ENCODE data around the gene RGP1. TPM values are rescaled to one million over a fixed set of nuclear protein-coding genes. Genes with fewer than 3 reads are reported as not detected.

RGP1 gene
- total and polyA plus RNA-seq, 9 of the 15 experiments (the other 6 are each of a cell fraction or from before 2014, with no cell fraction given): 0.42 to 13.8 (median 6.7) TPM

GRCh38 chr9:35741740-35742139 is 7.3 kb upstream of the RGP1 start:
- no peak for DNase-seq (ENCODE audit: extremely low read depth in 1 of 4, low spot score in 3 of 4)
- Histone ChIP-seq H3K4me2 (ENCODE audit: insufficient read depth, low read length) (no peak overlapping the region), H3K9ac (ENCODE audit: insufficient read depth in 1 of 2, low read depth in 2 of 2, low read length in 2 of 2) (no peak overlapping the region; a peak in 1 of 4 replicates), H3K9me3 (replicated peaks; ENCODE audit: control insufficient read depth, insufficient read depth, low read depth, low read length) (no peaks in the 10 kb centered on the region), H4K20me1 (replicated peaks; ENCODE audit: control insufficient read depth, insufficient read depth, low read length) (no peaks in the 10 kb centered on the region), H3K27ac (ENCODE audit: extremely low read depth, low read depth, low read length) (no peak overlapping the region), H3K79me2 (ENCODE audit: control insufficient read depth, insufficient read depth, low read length) (peaks cover 37% of the 10 kb centered on the region), H3K27me3 (ENCODE audit: control insufficient read depth in 2 of 2, insufficient read depth in 2 of 2, low read length in 2 of 2) (no peaks in the 10 kb centered on the region), H3K4me3 (no peak overlapping the region), H3K36me3 (ENCODE audit: control insufficient read depth, insufficient read depth, low read length) (peaks cover 88% of the 10 kb centered on the region), H2AFZ (ENCODE audit: low read depth, low read length) (no peak overlapping the region), H3K4me1 (replicated peaks in 1 of 2; ENCODE audit: control insufficient read depth in 2 of 2, insufficient read depth in 2 of 2, low read length in 2 of 2) (peaks cover 0 to 5% of the 10 kb centered on the region in 2 experiments; a peak in 3 of 5 replicates), H3K9me1 (ENCODE audit: control insufficient read depth, insufficient read depth, low read length) (no peaks in the 10 kb centered on the region)
- ATAC-seq: no peak
- 91% methylated on average over 7 of the region's 7 CpGs for WGBS (ENCODE audit: insufficient coverage, low coverage, missing lambda C conversion rate)
- ChIA-PET CTCF (ENCODE audit: low intra/inter-chr PET ratio) (no interaction called here), POLR2A (interaction anchor here (0.6 to 4.8 kb wide), 5 partner anchors 9 to 48 kb away, joined by 3 to 21 read pairs (median 4); partner anchors contain the start of genes CREB3, MSMP and TLN1)
- no TSS peak for BruUV-seq (replicated peaks)
- TF ChIP-seq ZNF561 (CRISPR knock-in tag; conservative IDR thresholded peaks at IDR 0.05): no peak
- TF ChIP-seq FOSL1 (tag; conservative IDR thresholded peaks at IDR 0.05): no peak
- no peak for FAIRE-seq
- intact Hi-C loops (cut with micrococcal nuclease) (no loop called here), in situ Hi-C loops (cut with MboI) (no loop called here)

DNA sequence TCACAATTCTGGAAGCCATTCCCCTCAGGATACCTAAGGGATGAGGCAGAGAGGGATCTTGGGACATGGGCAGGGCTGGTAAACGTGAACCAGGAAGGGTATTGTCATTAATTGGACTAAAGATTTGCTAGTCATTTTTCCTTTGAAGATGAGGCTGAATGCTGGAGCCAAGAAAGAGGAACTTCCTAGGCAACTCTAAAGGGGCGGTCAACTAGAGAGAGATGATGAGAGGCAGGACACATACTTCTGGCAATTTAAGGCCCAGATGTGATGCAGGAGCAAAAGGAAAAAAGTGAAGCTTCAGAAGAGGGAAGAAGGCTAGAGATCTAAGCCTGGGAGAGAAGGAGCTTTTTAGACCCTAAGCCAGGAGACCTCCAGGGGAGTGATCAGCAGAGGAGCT is 5.6 kb upstream of the RGP1 start:
- H3K27ac ChIP-seq (ENCODE audit: extremely low read depth, low read depth, low read length): no peak overlapping the region
- peaks cover 54% of the 10 kb centered on the region for H3K79me2 ChIP-seq (ENCODE audit: control insufficient read depth, insufficient read depth, low read length)
- H3K9me1 ChIP-seq (ENCODE audit: control insufficient read depth, insufficient read depth, low read length): peaks cover 6% of the 10 kb centered on the region
- in situ Hi-C loops (cut with MboI): no loop called here
- WGBS (ENCODE audit: insufficient coverage, low coverage, missing lambda C conversion rate): 64% methylated on average over 2 of the region's 2 CpGs
- no peak overlapping the region for H3K9ac ChIP-seq (ENCODE audit: insufficient read depth in 1 of 2, low read depth in 2 of 2, low read length in 2 of 2)
- H3K9me3 ChIP-seq (replicated peaks; ENCODE audit: control insufficient read depth, insufficient read depth, low read depth, low read length): no peaks in the 10 kb centered on the region
- no peaks in the 10 kb centered on the region for H3K27me3 ChIP-seq (ENCODE audit: control insufficient read depth in 2 of 2, insufficient read depth in 2 of 2, low read length in 2 of 2)
- peaks cover 0 to 14% of the 10 kb centered on the region in 2 experiments; a peak in 3 of 5 replicates for H3K4me1 ChIP-seq (replicated peaks in 1 of 2; ENCODE audit: control insufficient read depth in 2 of 2, insufficient read depth in 2 of 2, low read length in 2 of 2)
- DNase-seq (ENCODE audit: extremely low read depth in 1 of 4, low spot score in 3 of 4) (no peak), FAIRE-seq (no peak), ATAC-seq (no peak)
- H3K4me2 ChIP-seq (ENCODE audit: insufficient read depth, low read length): no peak overlapping the region
- no peak overlapping the region for H2AFZ ChIP-seq (ENCODE audit: low read depth, low read length)
- BruUV-seq (replicated peaks): no TSS peak
- peaks cover 17% of the 10 kb centered on the region for H4K20me1 ChIP-seq (replicated peaks; ENCODE audit: control insufficient read depth, insufficient read depth, low read length)
- ChIA-PET POLR2A (interaction anchor here (0.8 kb wide), 1 partner anchor 15 kb away, joined by 6 read pairs; no protein-coding TSS in a partner anchor), CTCF (ENCODE audit: low intra/inter-chr PET ratio) (no interaction called here)
- H3K4me3 ChIP-seq: no peak overlapping the region
- peaks cover 74% of the 10 kb centered on the region for H3K36me3 ChIP-seq (ENCODE audit: control insufficient read depth, insufficient read depth, low read length)
- intact Hi-C loops (cut with micrococcal nuclease): no loop called here
- TF ChIP-seq, protein P1, sequence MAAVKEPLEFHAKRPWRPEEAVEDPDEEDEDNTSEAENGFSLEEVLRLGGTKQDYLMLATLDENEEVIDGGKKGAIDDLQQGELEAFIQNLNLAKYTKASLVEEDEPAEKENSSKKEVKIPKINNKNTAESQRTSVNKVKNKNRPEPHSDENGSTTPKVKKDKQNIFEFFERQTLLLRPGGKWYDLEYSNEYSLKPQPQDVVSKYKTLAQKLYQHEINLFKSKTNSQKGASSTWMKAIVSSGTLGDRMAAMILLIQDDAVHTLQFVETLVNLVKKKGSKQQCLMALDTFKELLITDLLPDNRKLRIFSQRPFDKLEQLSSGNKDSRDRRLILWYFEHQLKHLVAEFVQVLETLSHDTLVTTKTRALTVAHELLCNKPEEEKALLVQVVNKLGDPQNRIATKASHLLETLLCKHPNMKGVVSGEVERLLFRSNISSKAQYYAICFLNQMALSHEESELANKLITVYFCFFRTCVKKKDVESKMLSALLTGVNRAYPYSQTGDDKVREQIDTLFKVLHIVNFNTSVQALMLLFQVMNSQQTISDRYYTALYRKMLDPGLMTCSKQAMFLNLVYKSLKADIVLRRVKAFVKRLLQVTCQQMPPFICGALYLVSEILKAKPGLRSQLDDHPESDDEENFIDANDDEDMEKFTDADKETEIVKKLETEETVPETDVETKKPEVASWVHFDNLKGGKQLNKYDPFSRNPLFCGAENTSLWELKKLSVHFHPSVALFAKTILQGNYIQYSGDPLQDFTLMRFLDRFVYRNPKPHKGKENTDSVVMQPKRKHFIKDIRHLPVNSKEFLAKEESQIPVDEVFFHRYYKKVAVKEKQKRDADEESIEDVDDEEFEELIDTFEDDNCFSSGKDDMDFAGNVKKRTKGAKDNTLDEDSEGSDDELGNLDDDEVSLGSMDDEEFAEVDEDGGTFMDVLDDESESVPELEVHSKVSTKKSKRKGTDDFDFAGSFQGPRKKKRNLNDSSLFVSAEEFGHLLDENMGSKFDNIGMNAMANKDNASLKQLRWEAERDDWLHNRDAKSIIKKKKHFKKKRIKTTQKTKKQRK (IDR thresholded peaks at IDR 0.05; ENCODE audit: borderline replicate concordance, low read depth, low read length): no peak
- TF ChIP-seq SNIP1 (IDR thresholded peaks at IDR 0.05; ENCODE audit: low read depth) (no peak), ZFP1 (CRISPR knock-in tag; IDR thresholded peaks at IDR 0.05) (no peak), HDAC1 (IDR thresholded peaks at IDR 0.05) (no peak), NCOR1 (IDR thresholded peaks at IDR 0.05) (no peak), ZNF274 (IDR thresholded peaks at IDR 0.05; ENCODE audit: borderline replicate concordance, low read depth, low read length) (no peak)
- TF ChIP-seq, protein P2, sequence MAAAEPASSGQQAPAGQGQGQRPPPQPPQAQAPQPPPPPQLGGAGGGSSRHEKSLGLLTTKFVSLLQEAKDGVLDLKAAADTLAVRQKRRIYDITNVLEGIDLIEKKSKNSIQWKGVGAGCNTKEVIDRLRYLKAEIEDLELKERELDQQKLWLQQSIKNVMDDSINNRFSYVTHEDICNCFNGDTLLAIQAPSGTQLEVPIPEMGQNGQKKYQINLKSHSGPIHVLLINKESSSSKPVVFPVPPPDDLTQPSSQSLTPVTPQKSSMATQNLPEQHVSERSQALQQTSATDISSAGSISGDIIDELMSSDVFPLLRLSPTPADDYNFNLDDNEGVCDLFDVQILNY (CRISPR knock-in tag; IDR thresholded peaks at IDR 0.05): no peak
